CD4-positive, alpha-beta T cell treated with Interleukin-12 subunit alpha and Interleukin-12 subunit beta, for 1 hour (primary cell): ENCODE data around the gene MYL5.
"Not testable (repeated sequence)": the region's sequence is repeated elsewhere in the genome, so short reads cannot be mapped to it uniquely, and the experiment has no call there.

Experiments used
- DNase-seq: peaks from one replicate; pipeline ENCODE4 v3.0.0-alpha.2; 2020

Gene MYL5

DNA sequence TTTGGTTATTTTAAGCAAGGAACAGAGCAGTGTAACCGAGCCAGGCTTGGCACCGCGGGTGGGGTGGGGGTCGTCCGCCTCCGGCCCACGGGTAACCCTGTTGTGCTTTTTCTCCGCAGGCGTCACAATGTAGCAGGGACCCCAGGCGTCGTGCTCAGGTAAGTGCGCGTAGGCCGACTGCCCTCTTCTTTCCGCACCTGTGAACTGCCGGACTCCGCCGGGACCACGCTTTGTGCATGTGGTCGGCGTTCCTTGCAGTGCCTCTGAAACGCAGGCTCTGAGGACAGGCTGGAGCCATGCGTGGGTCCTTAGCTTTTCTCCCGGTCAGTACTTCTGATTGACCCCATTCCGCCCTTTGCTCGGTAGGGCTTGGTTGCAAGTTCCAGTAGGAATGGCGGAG, 56.2 kb downstream of the MYL5 start:
- no peak for DNase-seq

DNA sequence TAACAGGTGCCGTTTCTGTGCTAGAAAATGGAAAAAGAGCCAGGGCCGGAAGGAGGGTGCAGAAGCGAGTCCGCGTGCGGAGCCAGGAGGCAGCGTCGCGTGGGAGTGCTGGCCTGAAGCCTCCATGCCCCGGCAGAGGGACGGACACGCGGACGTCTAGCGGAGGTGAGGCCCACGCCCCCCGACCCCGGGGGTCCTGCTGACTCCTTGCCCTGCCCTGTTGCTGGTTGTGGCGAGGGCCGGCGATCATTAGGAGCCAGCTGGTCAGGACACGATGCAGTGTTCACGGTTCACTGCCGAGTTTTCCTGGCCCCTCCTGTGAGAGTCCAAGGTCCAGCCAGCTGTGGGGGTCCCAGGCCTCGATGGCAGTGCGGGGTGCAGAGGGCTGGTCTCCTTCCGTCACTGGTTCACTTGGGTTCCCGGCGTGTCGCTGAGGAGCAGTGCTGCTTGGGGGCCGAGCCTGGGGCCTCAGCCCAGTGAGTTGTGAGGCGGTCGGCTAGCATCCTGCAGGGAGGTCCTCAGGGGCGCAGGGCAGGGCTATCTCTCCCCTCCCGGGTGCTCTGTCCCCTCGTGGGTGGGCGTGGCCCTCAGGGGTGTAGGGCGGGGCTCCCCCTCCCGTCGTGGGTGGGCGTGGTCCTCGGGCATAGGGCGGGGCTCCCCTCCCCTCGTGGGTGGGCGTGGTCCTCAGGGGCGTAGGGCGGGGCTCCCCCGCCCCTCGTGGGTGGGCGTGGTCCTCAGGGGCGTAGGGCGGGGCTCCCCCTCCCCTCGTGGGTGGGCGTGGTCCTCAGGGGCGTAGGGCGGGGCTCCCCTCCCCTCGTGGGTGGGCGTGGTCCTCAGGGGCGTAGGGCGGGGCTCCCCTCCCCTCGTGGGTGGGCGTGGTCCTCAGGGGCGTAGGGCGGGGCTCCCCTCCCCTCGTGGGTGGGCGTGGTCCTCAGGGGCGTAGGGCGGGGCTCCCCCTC, 56.9 kb downstream of the MYL5 start:
- not testable (repeated sequence) for DNase-seq
